AG10803 (cell line): ENCODE data around the gene RAMACL.

Experiments
- DNase-seq: peaks from one replicate; pipeline ENCODE4 v3.0.0; 2010; ENCODE audit warnings: low read depth
- H3K4me3 ChIP-seq: 2 replicates; pipeline ENCODE4 v1.5.1; 2011; ENCODE audit warnings: mild to moderate bottlenecking, low read length, control low read depth
- TF ChIP-seq, protein P1 (sequence below): conservative IDR thresholded peaks from 2 replicates; pipeline ENCODE4 v1.5.1; 2011; ENCODE audit warnings: mild to moderate bottlenecking, low read length, control low read depth, inconsistent platforms

The RAMACL gene

DNA sequence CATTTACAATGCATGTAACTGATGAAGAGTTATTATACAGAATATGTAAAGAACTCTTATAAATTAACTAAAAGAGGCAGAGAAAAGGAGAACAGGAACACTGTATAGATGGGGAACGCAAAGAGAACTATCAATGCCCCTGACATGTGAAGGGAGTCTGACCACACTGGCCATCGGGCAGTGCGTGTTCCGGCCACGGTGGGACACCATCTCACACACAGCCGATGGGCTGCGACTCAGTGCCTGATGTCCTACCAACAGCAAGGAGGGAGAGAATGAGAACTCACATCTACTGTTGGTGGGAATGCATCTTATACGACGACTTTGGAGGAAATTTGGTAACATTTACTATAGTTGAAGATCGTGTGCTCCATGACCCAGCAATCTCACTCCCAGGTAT is 15.5 kb upstream of the RAMACL start:
- TF ChIP-seq, protein P1, sequence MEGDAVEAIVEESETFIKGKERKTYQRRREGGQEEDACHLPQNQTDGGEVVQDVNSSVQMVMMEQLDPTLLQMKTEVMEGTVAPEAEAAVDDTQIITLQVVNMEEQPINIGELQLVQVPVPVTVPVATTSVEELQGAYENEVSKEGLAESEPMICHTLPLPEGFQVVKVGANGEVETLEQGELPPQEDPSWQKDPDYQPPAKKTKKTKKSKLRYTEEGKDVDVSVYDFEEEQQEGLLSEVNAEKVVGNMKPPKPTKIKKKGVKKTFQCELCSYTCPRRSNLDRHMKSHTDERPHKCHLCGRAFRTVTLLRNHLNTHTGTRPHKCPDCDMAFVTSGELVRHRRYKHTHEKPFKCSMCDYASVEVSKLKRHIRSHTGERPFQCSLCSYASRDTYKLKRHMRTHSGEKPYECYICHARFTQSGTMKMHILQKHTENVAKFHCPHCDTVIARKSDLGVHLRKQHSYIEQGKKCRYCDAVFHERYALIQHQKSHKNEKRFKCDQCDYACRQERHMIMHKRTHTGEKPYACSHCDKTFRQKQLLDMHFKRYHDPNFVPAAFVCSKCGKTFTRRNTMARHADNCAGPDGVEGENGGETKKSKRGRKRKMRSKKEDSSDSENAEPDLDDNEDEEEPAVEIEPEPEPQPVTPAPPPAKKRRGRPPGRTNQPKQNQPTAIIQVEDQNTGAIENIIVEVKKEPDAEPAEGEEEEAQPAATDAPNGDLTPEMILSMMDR: no peak
- no peak for DNase-seq
- no peak overlapping the region for H3K4me3 ChIP-seq

- no peak overlapping the region for H3K4me3 ChIP-seq
- DNase-seq: no peak
- TF ChIP-seq, protein P1: no peak
These were observed 14.5 kb upstream of the RAMACL start for GRCh38 chr6:166600931-166601330.

DNA sequence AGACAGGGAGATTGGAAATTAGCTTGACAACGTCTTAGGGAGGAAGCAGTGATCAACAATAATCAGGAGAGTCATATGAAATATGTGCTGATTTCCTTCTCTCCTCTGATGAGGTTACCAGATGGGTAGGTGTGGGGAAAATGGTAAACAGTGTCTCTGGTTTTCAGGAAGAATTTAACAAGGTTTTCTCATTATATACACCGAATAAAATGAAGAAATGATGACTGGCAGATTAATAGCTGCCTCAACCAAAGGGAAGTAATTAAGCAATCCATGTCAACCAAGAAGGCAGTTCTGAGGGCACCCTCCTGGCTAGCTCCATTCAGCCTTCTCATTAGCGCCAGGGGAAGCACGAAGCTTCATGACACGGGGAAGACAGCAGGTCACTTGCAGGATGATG is 12.7 kb upstream of the RAMACL start:
- TF ChIP-seq, protein P1: no peak
- H3K4me3 ChIP-seq: no peak overlapping the region
- no peak for DNase-seq

- TF ChIP-seq, protein P1: no peak
- no peak overlapping the region for H3K4me3 ChIP-seq
- peak; percentile 96 for DNase-seq
These were observed 12.1 kb upstream of the RAMACL start for GRCh38 chr6:166598441-166599138.

GRCh38 chr6:166597711-166598440 is 11.4 kb upstream of the RAMACL start:
- no peak overlapping the region for H3K4me3 ChIP-seq
- TF ChIP-seq, protein P1: no peak
- no peak for DNase-seq

- no peak for DNase-seq
- TF ChIP-seq, protein P1: no peak
- no peak overlapping the region for H3K4me3 ChIP-seq
These were observed 10.5 kb upstream of the RAMACL start for GRCh38 chr6:166596776-166597507.
